ENCODE measurements around the gene MZB1.

DNA sequence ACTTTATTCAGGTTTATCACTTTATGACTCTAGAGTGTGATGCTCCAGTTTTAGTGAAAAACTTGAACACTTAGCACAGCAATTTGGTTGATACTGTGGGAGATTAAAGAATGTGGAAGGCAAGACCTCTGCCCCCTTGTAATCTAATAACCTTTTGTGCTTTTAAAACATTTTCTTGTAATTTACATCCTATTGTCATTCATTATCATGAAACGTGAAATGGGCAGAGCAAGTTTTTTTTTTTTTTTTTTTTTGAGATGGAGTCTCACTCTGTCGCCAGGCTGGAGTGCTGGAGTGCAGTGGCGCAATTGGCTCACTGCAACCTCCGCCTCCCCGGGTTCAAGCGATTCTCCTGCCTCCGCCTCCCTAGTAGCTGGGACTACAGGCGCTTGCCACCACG, 46.2 kb downstream of the MZB1 start:
- TF ChIP-seq ESRRA (IDR thresholded peaks at IDR 0.05; ENCODE audit: borderline replicate concordance, low read length): no peak
- TF ChIP-seq EP300 (IDR thresholded peaks at IDR 0.05): no peak
- TF ChIP-seq KDM1A (IDR thresholded peaks at IDR 0.05; ENCODE audit: low read depth): no peak
- TF ChIP-seq, protein P1, sequence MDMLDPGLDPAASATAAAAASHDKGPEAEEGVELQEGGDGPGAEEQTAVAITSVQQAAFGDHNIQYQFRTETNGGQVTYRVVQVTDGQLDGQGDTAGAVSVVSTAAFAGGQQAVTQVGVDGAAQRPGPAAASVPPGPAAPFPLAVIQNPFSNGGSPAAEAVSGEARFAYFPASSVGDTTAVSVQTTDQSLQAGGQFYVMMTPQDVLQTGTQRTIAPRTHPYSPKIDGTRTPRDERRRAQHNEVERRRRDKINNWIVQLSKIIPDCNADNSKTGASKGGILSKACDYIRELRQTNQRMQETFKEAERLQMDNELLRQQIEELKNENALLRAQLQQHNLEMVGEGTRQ (IDR thresholded peaks at IDR 0.05): no peak
- TF ChIP-seq, protein P2, sequence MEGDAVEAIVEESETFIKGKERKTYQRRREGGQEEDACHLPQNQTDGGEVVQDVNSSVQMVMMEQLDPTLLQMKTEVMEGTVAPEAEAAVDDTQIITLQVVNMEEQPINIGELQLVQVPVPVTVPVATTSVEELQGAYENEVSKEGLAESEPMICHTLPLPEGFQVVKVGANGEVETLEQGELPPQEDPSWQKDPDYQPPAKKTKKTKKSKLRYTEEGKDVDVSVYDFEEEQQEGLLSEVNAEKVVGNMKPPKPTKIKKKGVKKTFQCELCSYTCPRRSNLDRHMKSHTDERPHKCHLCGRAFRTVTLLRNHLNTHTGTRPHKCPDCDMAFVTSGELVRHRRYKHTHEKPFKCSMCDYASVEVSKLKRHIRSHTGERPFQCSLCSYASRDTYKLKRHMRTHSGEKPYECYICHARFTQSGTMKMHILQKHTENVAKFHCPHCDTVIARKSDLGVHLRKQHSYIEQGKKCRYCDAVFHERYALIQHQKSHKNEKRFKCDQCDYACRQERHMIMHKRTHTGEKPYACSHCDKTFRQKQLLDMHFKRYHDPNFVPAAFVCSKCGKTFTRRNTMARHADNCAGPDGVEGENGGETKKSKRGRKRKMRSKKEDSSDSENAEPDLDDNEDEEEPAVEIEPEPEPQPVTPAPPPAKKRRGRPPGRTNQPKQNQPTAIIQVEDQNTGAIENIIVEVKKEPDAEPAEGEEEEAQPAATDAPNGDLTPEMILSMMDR (IDR thresholded peaks at IDR 0.05): no peak
- TF ChIP-seq MYC (IDR thresholded peaks at IDR 0.05; ENCODE audit: borderline replicate concordance, low read length): no peak
- TF ChIP-seq POLR2AphosphoS2 (conservative IDR thresholded peaks at IDR 0.05; ENCODE audit: low read length): no peak
- no peak for TF ChIP-seq POLR2A (IDR thresholded peaks at IDR 0.05; ENCODE audit: low read length)
- TF ChIP-seq SMC3 (IDR thresholded peaks at IDR 0.05): no peak
- no peak for TF ChIP-seq CHD2 (IDR thresholded peaks at IDR 0.05; ENCODE audit: low read length, partially characterized antibody)
- no peak for TF ChIP-seq JUNB (IDR thresholded peaks at IDR 0.05)
- TF ChIP-seq FOSL2 (IDR thresholded peaks at IDR 0.05): no peak
- no peak for TF ChIP-seq FOSL2 (CRISPR knock-in tag; IDR thresholded peaks at IDR 0.05)
- TF ChIP-seq RCOR1 (IDR thresholded peaks at IDR 0.05; ENCODE audit: low read depth, low read length): no peak
- TF ChIP-seq CHD4 (IDR thresholded peaks at IDR 0.05; ENCODE audit: borderline replicate concordance): no peak
